CD4-positive, alpha-beta T cell treated with Interleukin-10 for 1 hour (primary cell): ENCODE results near the gene OBSL1.

Experiments used
- DNase-seq: peaks from one replicate; pipeline ENCODE4 v3.0.0-alpha.2; 2020

Gene OBSL1

GRCh38 chr2:219511547-219512325 lies 59.6 kb downstream of the OBSL1 start:
- DNase-seq, result no peak

DNA sequence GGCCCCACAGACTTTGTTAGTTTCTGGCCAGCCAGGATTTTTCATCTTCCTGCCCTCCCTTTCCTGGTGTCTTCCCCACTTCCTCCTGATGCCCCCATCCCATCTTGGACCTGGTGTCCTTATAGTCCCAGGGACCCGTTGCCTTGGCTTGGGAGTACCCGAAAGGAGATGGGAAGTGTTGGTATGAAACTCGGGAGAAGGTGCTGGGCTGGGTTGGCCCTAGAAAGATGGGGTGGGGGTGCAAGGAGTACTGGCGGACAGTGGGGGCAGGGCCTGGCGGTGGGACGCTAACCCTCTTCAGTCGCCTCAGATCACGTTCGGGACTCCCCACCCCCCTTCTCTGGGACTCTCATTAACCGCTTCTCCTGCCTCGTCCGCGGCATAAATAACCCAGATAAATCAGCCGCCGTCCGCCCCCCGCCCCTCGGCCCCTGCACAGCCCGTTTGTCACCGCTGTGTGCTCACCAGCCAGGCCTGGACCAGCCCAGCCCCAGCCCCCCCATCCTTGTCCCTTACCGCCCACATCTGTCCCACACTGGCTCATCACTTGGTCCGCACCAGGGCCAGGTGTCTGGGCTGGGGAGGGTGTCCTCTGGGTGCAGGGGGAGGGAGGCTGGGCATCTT lies 60.7 kb downstream of the OBSL1 start:
- DNase-seq, result no peak

- DNase-seq, result peak; percentile 47
Measured at GRCh38 chr2:219509780-219510511, 61.4 kb downstream of the OBSL1 start.

DNA sequence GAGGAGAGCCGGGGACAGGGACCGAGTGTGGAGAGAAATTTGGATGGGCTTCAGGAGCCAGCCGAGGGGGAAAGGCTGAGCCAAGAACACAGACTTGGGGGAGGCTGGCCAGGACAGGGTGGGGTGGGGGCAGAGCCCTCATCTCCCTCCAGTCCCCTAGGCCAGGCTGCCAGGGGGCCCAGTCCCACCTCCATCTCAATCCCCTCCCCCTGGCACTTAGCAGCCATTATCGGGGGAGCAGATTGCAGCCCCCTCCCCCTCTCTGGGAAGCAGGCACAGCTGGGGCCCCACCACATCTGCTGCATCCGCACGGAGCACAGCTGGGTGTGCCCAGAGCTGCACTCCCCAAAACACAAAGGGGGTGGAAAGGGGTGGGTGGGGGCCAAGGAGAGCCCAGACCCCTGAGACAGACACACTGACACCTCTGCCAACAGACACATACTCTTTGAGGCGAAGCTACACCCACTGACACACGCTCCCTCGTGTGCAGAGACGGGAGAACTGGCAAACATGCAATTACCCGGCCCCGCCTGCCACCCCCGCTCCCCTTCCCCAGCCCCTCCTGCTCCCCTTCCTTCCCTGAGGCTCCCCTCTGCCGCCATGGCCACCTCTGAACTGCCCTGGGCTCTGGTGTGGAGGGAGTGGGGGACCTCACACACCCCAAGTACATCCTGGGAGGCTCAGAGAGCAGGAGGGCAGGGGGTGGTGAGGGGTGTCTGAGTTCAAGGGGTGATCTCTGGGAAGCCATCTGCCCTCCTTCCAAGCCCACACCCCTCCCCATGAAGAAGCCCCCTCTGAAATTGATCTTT lies 62.2 kb downstream of the OBSL1 start:
- no peak for DNase-seq

DNA sequence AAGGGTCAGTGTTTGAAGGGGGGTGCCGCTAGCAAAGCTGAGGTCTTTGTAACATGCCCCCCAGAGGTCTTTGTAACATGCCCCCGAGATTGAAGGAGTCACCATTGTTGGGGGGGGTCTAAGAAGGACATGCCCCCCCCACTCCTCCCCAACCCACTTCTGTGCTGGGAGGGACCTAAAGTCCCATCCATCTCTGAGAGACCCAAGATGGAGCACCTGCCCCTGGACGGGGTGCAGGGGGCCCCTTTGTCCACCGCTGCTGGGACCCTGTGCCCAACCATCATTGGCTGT lies 63.0 kb downstream of the OBSL1 start:
- DNase-seq, result no peak

DNA sequence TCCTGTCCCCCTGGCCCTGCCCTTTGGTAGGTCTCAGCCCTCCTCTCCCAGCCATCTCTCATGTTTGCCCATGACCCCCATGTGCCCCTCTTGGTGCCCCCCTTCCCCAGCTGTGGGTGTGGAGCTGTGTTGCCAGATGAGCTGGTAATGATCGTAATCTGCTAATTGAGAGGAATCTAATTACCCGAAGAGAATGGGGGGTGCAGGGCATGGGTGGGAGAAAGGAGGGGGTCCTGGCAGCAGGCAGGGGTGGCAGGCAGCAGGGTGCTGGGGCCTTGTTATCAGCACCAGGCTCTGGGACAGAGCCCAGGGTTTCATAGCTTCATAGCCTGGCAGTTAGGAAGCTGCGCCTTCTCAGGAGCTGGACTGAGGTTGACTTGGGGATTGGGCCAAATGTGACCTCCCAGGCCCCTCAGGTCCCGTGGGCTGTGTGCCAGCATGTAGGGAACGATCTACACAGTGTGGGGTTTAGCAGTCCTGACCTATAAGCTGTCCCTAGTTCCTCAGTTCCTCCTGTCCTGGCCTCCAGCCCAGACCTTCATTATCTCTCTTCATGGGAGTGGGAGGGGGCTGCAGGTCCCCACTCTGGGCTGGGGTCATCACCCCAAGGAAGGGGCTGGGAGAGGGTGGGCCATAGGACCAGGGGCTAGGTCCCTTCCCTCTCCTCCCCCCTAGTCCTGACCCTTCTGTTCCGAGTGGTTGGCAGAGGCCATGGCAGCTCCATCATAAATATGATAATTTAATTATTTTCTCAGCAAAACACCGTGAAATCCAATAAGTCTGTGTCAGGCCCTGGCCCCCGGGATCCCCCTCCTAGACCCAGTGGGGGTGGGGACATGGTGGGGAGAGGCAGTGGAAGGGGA lies 63.5 kb downstream of the OBSL1 start:
- no peak for DNase-seq

- no peak for DNase-seq
Measured at GRCh38 chr2:219506802-219507526, 64.4 kb downstream of the OBSL1 start.

GRCh38 chr2:219506153-219506801 lies 65.1 kb downstream of the OBSL1 start:
- no peak for DNase-seq

GRCh38 chr2:219505585-219505984 lies 65.8 kb downstream of the OBSL1 start:
- DNase-seq, result no peak

GRCh38 chr2:219502618-219503017 lies 68.7 kb downstream of the OBSL1 start:
- DNase-seq, result no peak

DNA sequence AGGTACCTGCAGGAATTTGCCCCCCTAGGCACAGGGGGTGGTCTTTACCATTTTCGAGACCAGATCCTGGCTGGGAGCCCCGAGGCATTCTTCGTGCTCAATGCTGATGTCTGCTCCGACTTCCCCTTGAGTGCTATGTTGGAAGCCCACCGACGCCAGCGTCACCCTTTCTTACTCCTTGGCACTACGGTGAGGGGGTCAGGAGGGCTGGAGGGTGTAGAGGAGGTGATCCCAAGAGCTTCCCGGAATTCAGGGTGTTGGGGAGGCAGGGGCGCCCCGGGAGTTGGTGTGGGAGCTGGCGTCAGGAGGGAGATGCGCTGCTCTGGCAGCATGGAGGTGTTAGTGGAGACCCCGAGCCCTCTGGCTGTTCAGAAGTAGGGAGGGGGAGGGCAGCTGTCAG lies 69.5 kb downstream of the OBSL1 start:
- DNase-seq, result no peak
